HG02852 (cell line): ENCODE data around the gene ZNF85.
"Not testable (repeated sequence)": the region's sequence is repeated elsewhere in the genome, so short reads cannot be mapped to it uniquely, and the experiment has no call there.

Source experiments
- ATAC-seq: cut with Tn5 transposase; IDR thresholded peaks from one replicate; pipeline ENCODE4 v1.9.1; 2021; ENCODE audit warnings: mild to moderate bottlenecking, moderate library complexity; ENCODE audit not compliant: unreplicated experiment

The ZNF85 gene

DNA sequence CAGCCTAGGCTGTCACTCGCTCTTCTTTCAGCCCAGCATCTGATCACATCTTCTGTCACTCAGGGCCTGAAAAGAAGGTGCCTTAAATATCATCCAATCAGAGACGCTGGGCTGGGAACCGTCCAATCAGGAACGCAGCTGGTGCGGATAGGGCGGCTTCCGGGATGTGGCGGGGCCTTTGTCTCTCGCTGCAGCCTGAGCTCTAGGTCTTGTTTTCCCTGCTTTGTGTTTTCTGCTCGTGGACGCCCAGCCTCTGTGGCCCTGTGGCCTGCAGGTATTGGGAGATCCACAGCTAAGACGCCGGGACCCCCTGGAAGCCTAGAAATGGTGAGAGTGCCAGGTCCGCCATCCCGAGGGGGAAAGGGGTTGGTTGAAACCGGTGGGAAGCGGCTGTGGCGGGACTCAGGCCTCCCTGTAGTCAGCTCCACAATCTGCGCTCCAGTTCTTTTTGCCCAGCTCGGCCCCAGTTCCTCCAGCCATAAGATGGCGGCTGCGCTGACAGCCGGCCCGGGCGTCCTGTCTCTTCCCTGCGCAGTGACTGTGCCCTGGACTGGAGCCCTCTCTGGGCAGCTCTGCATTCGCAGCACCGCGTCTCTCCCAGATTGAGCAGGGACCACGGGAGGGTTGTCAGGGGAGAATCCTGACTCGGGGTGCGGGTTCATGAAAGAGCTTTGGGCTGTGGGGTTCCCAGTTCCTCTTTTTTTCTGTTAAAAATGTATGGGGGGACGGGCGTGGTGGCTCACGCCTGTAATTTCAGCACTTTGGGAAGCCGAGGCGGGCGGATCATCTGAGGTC lies at the start of gene ZNF85:
Gene ZNF85 (plus strand): TSS at position 175 of the 795 bp plus-strand sequence. CDS start 150 bp downstream, at position 325.
- peak; percentile 97 for ATAC-seq

DNA sequence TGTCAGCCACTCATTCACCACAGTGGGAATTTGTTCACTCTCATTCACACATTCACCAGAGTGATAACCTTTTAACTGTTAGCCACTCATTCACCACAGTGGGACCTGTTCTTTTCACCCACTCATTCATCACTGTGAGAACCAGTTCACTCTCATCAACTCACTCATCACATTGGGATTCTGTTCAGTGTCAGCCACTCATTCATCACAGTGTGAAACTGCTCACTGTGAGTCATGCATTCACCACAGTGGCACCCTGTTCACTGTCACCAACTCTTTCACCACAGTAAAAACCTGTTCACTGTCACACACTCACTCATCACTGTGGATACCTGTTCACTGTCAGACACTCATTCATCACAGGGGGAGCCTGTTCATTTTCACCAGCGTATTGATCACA lies 43.5 kb upstream of the ZNF85 start:
- no peak for ATAC-seq

DNA sequence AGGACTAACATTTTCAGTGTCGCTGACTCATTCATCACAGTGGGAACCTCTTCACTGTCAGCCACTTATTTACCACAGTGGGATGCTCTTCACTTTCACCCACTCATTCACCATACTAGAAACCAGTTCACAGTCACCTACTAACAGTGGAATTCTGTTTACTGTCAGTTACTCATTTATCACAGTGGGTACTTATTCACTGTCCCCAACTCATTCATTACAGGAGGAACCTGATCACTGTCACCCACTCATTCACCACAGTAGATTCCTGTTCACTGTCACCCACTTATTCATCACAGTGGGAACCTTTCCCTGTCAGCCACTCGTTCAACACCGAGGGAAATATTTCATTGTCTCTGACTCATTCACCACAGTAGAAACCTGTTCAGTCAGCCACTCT lies 10.1 kb upstream of the ZNF85 start:
- no peak for ATAC-seq

DNA sequence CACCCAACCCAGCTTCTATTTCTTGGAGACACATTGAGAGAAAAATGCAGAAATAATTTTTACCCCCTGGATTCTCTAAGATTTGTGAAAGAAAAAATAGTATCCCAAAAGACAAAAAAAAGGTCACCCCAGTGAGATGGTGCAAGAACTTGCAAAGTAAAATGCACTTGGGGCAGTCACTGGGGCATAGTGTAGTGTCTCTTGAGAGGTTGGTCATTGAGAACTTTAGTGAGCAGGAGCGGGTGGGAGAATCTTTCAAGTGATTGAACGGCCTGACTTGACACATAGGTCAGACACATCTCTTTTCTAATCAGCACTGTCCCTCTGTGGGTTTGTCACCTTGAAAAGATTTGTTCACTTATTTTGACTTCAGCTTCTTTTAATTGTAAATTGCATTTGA lies 2.4 kb downstream of the ZNF85 start:
- ATAC-seq: no peak

DNA sequence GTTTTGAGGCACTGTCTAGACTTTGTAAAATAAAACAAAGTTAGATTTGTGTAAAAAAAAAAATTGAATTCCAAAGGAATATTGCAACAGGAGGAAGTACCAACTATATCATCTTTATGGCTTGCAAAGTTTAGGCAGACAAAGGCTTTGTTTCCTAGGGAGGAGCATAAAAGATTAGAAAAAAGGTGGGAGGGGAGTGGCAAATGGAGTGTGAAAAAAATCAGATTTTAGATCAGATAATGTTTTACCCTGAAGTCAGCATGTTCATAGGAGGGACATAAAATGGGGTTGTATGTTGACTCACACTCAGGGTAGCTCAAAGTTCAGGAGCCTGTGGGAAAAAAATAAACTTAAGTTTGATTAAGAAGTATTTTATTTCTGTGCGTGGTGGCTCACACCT lies 3.7 kb downstream of the ZNF85 start:
- ATAC-seq: no peak

DNA sequence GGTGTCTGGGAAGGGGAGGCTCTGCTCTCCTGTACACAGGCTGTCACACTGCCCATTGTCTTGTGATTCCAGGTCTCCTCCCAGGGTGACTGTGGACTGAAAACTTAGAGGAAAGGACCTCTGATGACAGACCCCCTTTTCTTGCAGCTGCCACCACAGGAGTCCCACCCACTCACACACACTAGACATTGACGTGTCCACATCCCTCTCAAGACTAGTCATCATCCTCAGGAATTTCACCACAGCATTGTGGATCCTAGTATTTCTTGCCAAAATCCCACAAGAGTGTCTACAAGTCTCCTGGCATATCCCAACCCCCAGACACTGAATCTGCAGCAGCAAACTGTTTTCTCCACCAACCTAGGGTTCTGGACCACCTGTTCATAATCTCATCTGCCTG lies 5.3 kb downstream of the ZNF85 start:
- ATAC-seq: no peak

DNA sequence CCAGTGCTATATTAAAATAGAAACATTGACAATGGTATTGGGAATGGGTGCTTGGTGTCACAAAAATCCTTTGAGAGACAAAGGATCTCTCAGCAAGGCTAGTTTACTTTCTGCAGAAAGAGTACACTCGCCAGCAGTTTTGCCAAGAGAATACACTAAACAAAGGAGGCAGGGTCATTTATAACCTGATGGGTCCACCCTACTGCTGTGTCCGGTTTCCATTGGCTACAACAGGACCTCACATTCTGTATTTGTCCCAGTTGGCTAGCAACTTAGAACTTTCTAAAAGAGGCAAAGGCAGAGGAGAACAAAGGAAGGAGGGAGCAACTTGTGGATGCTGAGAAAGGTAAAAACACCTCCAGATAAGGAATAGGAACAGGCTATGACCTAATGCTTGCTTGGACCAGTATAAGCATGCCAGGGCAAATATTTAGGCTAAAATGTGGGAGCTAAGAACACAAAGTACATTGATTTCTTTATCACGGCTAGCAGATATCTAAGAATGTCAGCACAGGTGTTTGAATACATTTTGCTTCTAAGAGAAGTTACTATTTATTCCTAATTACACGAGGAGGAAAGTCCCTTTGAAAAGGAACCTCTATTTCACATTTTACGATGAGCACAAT lies 13.4 kb downstream of the ZNF85 start:
- not testable (repeated sequence) for ATAC-seq

DNA sequence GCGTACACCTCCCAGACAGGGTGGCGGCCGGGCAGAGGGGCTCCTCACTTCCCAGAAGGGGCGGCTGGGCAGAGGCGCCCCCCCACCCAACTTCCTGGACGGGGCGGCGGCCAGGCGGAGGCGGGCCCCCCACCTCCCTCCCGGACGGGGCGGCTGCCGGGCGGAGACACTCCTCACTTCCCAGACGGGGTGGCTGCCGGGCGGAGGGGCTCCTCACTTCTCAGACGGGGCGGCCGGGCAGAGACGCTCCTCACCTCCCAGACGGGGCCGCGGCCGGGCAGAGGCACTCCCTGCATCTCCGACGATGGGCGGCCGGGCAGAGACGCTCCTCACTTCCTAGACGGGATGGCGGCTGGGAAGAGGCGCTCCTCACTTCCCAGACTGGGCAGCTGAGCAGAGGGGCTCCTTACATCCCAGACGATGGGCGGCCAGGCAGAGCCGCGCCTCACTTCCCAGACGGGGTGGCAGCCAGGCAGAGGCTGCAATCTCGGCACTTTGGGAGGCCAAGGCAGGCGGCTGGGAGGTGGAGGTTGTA lies 29.6 kb downstream of the ZNF85 start:
- not testable (repeated sequence) for ATAC-seq

DNA sequence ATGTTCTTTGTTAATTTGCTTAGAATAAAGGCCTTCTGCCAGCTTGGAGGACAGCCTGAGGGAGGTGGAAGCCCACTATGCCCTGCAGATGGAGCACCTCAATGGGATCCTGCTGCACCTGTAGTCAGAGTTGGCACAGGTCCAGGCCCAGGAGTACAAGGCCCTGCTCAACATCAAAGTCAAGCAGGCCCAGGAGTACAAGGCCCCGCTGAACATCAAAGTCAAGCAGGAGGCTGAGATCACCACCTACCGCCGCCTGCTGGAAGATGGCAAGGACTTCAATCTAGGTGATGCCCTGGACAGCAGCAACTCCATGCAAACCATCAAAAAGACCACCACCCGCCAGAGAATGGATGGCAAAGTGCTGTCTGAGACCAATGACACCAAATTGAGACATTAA lies 41.7 kb downstream of the ZNF85 start:
- ATAC-seq: no peak

DNA sequence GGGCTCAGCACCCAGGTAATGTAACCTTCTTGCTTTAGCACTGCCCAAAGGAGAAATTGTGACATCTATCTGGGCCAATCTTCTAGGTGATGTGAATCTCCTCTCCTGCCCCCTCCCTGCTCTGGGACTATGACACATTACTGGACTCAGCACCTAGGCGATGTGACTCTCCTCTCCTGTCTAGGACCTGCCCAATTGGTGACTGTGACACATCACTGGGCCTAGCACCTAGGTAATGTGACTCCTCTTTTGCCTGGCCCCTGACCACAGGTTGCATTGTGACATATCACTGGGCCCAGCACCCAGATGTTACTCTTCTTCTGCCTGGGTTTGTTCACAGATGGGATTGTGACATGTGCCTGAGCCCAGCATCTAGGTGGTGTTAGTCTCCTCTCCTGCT lies 45.0 kb downstream of the ZNF85 start:
- ATAC-seq: no peak

DNA sequence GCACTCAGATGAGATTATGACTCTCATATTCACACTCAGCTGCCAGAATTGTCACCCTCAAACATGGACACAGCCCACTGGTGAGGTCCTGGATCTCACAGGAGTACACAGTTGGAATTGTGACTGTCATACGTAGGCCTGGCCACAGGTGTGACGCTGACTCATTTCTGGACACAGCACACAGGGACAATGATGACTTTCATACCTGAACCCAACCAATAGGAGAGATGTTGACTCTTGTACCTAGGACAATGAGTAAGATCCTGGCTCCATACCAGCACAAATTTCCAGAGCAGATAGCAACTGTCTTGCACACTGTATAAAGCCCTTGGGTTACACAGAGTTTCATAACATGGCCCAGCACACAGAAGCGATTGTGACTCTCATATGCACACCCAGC lies 46.4 kb downstream of the ZNF85 start:
- ATAC-seq: no peak

DNA sequence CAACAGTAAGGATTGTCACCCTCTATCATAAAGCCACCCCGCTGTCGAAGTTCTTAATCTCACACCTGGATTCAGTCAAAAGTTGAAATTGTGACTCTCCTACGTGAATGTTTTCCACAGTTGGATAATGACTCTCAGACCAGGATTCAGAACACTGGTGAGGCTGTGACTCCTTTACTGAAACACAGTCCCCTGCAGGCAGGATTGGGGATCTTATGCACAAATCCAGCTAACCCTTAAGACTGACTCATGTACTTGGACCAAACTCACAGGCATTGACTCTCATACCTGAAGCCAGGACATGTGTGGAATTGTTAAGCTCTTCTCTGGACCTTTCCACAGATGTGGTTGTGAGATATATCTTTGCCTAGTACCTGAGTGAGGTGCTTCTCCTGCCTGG lies 46.8 kb downstream of the ZNF85 start:
- ATAC-seq: no peak

DNA sequence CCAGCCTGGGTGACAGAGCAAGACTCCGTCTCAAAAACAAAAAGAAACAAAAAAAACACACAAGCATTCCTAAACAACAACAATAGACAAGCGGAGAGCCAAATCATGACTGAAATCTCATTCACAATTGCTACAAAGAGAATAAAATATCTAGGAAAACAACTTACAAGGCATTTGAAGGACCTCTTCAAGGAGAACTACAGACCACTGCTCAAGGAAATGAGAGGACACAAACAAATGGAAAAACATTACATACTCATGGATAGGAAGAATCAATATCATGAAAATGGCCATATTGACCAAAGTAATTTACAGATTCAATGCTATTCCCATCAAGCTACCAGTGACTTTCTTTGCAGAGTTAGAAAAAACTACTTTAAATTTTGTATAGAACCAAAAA lies 69.7 kb downstream of the ZNF85 start:
- ATAC-seq: not testable (repeated sequence)

DNA sequence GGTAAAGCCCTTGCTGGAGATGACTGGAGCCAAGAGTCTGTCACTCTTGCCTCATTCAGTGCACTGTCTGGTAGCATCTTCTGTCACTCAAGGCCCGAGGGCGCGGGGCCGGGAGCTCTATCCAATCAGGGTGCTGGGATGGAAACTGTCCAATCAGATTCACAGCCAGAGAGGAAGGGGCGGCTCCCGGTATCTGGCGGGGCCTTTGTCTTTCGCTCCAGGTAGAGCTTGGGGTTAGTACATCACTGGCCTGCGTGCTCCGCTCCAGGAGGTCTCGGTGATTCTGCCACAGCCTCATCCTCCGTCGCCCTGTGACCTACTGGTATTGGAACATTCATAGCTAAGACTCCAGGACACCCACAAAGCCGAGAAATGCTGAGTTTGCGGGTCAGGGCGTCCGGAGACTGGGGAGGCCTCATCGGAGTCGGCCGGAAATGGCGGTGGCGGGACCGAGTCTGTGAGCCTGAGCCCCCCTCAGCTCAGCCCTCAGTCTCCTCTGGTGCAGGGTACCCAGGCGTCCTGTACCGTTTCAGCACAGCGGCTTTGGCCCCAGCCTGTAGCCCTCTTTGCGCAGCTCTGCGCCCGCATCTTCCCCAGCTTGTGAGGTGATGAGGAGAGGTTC lies 76.8 kb downstream of the ZNF85 start:
- ATAC-seq: peak; percentile 100
